GM03348 (cell line): ENCODE results near the gene IL22RA2.

Experiments used
- DNase-seq: peaks from one replicate; pipeline ENCODE4 v3.0.0; 2012; ENCODE audit warnings: low spot score

The IL22RA2 gene

DNA sequence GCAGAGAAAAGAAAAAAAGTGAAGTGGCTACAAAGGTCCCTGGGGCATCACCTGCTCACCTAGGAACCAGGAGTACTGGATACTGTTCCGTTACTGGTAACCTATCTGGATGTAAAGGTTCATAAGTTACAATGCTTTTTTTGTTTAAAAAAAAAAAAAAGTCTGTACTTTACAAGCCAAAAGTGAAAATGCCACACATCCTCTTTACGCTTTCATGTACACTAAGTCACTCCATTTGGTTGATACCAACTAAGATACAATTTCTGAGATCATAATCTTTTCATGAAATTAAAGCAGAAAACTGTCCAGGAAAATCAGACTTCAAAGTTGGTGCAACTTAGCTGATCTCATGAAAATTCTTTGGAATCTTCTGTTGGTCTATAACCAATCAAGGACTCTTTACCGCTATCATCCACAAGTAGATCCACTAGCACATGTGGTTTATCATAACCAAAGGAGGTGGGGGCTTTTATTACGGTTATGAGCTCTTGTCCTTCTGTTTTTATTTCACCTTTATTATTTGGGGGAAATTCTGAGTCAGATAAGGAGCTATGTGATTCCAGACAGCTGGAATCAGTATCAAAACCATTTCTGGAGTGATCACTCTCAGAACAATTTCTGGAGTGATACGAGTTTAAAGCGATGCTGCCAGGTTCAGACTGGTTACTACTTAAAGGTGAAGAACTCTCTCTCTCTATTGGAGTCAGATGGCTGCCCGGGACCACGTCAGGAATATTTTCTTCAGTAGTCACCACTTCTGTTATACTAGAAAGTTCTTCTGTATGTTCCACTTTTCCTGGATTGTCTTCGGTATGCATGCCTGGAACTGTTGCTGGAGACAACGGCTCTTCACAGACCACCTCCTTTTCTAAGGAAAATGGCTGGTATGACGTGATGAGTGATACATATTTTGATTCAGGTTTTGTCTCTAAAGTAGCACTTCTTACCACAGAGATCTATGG lies 24.5 kb upstream of the IL22RA2 start:
- no peak for DNase-seq

DNA sequence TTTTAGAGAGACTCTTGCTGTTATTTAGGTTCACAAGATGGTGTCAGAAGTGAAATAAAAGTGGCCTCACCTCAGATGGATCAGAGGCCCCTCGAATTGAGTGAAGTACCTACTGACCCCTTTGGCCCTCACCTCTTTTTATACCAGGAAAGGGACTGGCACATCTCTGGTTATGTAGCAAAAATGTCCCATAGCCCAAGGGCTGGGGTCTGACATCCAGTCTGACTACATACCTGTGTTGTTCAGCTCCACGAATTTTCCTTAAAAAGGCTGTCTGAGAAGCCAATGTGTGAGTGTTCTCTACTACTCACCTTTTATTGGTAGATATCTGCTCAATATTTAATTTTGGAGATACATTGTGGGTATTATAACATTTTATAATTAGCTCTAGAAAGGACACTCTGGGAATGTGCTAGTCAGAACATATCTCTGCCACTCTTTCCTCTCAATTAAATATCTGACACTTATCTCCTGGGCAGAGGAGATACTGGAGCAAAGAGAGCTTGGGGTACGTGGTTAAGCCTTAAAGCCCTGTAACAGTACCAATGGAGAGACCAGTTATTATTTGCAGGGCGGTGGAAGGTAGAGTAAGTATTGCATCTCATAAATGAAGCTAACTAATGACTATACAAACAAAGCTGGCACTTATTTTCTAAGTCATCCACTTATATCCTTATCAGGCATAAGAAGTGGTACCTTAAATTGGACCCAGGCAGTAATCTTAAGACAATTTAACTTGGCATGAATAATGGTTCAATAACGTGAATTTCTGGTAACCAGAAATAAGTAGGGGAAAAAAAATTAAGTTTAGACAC lies 20.0 kb upstream of the IL22RA2 start:
- no peak for DNase-seq

DNA sequence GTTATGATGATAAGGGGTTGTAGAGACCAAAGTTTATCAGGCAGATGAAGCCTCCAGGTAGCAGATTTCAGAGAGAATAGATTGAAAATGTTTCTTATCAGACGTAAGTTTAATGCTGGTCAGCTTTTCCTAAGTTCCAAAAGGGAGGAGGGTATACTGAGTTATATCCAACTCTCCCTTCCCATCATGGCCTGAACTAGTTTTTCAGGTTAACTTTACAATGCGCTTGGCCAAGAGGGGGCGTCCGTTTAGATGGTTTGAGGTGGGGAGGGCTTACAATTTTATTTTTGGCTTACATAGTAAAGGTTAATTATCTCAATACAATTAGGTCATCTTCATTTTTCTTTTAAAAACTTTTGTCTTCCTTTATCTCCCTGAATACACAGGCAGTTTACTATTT lies 19.4 kb upstream of the IL22RA2 start:
- no peak for DNase-seq

DNA sequence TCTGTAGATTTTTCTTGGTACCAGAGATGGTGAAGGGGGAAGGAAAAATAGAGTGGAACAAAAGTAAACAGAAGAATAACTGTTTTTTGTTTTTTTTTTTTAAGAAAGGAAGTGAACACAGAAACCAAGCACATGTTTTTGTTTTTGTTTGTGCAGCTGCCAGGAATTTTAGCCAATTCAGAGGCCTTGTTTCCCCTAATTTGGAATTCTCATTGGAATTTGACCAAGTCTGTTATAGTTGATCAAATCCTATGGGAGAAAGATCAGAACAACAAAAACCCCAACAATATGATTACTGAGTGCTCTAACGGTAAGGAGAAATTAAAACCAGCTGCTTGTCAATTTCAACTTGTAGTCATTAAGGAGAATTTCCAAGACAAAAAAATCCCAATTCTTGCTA lies 18.2 kb upstream of the IL22RA2 start:
- DNase-seq, result no peak

DNA sequence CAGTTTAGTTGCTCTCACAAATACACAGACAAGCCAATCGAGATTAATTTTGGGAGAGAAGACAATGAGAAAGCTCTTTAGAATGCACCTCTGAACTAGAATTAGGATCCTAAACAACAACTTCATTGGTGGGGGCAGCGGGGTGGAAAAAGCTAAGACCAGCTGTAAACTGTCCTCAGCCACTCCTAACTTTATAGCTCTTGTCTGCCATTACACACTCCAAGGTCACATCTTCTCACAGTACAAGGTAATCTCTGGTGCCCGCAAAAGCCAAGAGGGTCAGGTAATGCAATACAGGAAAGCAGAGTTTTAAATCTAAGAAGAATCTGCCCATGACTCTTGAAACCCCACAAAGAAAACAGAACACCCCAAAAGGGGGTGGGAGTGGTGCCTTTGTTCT lies 17.8 kb upstream of the IL22RA2 start:
- DNase-seq, result no peak

DNA sequence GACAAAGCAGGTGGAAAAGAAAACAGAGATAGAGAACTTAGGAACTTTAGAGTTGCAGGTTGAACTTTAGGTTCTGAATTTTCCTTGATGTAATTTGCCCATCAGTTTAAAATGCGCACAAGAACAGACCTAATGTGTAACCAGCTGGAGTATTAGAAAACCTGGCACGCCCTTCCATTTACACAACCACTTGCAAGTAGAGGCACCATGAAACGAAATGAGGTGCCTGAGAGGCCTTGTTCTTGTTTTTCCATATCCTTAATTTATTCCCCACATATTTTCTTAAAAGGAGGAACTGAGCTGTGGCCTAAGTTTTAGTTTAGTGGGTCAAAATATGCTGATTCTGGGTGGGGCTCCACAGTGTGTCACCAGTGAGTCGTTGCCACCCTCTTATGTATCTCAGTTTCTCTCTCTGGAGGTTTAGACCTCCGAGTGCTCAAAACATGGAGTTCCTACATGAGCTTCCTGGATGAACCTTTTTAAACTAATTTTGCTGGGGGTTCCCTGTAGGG lies 17.2 kb upstream of the IL22RA2 start:
- no peak for DNase-seq

DNA sequence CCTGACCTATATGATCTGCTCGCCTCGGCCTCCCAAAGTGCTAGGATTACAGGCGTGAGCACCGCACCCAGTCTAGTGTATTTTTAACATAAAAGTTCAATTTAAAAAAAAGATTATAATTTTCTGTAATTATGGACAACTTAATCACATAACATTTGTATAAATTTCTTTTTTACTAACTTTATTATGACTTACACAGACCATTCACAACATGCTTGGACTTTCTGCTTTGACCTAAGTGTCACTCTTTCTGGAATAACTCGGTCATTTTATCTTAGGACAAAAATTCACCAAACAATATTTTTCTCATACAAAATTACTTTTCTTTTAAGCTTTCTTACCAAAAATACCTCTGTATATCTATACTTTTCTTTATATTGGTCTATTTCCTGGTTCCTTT lies 15.4 kb upstream of the IL22RA2 start:
- no peak for DNase-seq

DNA sequence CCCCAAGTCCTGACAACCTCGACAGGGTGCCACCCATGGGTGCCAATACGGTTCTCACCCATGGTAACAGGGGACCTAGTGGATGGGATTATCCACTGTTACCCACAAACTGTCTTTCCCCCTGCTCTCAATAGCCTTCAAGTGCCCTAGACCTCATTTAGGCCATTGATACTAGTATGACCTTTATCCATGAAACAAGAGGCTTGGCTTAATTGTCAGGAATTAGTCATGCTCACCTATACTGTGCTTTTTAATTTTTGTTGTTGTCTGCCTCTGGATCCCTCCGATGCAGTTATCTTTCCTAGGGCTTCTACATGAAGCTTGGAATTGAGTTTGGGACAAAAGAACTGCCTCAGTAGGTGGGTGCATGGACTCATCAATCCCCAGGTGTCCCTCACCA lies 11.8 kb upstream of the IL22RA2 start:
- DNase-seq, result no peak

DNA sequence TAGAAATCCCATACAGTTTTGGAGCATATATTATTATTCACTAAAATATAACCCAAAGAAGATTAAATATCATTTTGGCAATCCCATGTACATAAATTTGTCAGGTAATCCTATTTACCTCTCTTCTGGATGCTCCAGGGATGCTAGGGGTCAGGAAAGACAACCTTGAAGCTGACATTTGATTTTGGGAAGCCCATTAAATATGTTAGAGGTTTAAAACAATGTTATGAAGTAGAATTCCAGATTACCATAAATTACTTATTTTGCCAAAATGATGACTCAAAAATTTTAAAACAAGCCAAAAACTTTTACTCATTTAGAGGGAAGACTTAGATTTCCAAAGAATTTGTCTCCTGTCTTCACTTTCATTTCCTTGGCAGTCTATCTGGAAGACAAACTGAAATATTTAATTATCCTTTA lies 9.2 kb upstream of the IL22RA2 start:
- no peak for DNase-seq

DNA sequence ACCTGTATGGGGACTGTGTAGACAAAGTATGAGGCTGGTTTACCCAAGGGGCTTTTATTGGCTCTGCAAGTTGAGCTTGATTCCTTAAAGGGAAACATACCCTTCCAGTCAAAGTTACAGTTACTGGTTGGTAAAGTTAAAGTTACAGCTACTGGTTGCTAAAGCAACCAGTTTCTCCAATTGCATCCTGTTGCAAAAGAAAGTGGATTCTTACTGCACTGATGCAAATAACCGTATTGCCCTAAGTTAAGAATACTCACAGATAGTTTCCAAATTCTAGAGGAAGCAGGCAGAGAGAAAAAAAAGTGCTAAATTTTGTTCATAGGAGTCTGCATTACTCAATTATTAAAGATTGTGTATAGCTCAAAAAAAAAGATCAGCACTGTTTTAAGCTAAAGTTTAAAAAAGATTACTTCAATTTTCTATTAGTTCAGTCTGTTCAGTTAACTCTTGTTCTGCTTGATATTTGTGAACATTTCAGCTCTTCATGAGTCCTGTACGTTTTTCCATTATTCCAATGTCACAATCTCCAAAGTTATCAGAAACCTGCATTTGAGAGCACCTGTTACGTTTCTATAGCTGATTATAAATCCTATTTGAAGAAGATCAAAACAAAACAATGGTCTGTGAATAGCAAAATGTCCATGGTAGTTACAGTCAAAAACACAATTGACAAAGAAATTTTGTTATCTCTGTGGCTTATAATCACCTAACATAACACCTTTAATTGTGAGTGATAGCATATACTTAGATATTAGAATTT lies 8.6 kb upstream of the IL22RA2 start:
- no peak for DNase-seq

DNA sequence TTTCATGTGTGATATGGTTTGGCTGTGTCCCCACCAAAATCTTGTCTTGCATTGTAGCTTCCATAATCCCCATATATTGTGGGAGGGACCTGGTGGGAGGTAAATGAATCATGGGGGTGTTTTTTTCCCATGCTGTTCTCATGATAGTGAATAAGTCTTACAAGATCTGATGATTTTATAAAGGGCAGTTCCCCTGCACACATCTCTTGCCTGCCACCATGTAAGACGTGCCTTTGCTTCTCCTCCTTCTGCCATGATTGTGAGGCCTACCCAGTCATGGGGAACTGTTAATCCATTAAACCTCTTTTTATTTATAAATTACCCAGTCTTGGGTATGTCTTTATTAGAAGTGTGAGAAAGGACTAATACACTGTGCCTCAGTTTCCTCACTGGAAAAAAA lies 4.2 kb upstream of the IL22RA2 start:
- no peak for DNase-seq

DNA sequence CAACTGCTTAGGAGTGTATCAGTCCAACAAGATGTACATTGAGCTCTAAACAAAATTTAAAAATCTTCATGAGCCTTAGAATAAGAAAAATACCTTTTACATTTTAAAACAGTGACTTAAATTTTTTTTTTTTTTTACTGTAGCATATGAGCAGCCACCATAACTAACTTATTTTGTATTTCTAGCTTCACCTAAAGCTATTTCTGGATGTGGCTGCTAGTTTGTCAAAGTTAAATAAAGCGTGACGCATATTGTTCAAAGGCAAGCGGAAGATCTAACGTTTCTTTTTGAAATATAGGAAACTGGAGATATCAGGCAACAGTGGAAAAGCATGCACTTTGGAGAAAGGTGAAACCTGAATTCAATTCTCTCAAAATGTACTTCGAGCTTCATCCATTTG lies 3.3 kb upstream of the IL22RA2 start:
- no peak for DNase-seq

DNA sequence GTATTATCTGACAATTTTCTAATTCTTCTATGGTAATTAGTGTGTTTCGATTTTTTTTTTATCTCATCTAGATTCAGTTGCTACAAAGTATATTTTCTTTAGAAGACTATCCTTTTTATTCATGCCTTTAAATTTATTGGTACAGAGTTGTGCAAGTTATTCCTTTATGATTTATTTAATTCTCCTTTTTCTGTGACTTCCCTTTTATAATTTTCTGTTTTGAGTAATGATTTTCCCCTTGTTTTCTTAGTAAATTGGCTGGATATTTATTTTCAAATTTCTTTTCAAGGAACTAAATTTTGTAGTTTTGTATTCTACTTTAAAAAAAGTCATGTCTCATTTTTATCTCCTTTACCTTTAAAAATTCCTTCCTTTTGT lies 2.4 kb upstream of the IL22RA2 start:
- DNase-seq, result no peak

DNA sequence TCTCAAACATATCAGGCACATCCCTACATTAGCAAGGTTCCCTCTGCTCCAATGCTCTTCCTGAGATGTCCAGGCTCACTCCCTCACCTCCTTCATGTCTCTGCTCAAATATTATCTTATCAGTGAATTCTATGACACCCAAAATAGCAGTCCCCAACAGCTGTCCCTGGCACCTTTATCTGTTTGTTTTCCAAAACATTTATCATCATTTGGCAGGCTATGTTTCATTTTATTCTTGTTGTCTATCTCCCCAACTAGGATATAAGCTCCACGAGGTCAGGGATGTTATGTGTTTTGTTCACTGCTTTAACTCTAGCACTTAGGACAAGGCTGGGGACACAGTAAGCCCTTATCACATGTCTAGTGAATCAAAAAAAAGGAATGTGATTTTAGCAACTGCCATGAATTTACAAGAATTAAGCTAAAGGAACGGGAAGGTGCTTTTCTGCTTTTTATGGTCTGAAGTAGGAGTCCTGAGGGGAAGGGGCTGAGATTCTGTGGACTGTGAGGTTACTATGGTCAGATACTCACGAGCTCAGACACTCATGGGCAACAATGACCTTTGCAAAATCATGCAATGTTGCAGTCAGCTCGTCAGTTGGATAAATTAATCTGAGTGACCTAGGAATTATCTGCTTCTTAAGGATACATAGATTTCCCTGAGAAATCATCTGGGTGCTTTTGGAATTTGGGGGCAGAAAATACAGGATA lies 1.9 kb upstream of the IL22RA2 start:
- DNase-seq, result no peak

DNA sequence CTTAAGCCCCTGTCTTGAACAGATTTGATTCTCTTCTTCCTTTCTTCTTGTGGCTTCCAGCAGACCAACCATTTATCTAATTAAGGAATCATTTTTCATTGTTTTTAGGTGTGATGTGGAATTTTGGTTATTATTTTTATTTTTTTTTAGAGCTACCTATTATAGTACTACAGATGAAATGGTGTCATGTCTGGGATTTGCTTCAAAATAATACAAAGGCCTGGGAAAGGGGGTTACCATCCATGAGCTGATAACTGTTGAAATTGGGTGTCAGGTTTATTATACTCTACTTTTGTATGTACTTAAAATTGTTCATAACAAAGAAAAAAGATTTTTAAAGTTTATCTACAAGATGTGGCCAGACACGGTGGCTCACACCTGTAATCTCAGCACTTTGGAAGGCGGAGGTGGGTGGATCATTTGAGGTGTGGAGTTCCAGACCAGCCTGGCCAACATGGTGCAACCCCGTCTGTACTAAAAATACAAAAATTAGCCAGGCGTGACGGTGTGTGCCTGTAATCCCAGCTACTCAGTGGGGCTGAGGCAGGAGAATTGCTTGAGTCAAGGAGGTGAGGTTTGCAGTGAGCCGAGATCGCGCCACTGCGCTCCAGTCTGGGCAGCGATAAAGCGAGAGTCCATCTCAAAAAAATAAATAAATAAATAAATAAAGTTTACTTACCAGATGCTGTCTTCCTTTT lies 561 bp downstream of the IL22RA2 start:
- no peak for DNase-seq

DNA sequence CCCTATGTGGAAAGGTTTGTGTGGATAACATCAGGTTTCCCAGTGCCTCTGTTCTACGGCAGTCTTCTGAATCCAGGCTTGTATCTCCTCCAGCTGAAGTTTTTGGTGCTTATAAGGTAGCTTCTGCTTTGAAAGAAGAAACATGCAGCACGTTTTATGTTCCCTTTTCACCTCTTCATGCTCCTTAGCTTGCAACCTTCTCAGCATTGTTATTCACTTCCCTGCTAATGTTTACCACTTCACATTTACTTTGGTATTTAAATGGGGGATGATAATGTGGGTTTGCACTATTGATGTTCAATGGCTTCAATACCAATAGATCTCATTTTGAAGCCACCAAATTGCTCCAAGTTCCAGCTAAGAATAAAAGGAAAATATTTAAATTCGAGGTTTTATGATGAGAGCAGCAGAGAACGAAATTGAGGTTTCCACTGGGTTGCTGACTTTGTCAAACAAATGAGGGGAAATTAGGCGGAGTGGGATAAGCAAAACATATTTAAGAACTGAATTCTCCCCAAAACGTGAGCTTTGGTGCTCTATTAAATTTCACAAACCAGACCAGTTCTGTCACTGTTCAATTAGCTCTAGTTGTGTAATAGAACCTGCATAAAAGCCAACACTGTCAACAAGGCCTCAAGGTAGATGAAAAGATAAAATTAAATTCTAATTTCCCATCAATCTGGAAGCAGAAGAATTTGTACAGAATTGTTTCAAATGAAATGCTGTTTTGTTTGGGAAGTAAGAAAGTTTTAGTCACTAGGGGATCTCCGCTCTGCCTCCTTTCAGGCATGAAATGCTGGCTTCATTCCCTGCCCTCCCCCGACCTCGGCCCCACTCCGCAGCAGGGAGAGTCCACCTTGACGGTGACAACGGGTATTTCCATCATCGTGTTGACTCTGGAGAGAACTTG lies 1.4 kb downstream of the IL22RA2 start:
- DNase-seq, result no peak

DNA sequence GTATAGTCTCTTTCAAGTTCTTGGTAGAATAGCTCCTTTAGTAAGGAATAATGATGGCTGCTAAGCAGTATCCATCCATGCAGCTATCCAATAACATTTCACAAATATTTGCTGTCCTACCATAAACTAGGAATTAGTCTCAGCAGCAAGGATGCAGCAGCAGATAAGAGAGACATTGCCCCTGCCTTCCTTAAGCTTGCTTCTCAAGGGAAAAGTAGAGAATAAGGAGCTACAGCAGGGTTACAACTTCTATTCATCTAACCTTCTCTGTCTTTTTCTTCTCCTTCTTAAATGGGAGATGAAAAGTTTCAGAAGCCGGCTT lies 2.4 kb downstream of the IL22RA2 start:
- DNase-seq, result no peak

DNA sequence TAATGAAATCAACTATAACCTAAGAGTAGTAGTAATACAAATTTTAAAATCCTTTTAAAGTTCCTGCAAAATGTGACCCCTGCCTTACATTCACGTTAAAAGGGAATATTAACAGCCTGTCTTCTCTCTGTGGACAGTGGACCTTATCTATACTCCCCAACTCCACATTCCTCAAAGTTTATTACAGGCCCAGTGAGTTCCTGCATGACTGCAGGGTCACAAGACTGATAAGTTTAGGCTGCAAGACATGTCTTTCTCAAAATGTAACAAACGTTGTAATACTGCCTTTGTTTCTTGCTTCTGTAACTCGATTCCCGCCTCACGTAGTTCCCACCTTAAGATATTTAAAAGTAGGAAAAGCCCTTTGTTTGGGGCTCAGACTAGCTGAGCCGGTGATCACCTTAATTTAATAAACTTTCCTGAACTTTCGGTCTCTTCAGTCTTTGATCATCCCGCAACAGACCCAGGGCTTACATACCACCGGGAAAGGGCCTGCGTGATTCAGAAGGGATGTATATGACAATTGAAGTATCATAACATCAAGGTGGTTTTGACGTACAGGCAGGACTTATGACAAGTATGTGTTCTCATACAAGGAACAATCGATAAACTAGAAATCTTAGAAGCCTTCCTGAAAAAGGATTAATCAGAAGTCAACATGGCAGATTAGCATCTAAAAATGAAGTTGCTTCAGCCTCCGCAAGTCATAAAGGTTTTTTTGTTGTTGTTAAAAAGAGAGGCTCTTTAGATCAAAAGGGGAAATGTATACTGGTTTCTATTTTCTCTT lies 3.0 kb downstream of the IL22RA2 start:
- no peak for DNase-seq

DNA sequence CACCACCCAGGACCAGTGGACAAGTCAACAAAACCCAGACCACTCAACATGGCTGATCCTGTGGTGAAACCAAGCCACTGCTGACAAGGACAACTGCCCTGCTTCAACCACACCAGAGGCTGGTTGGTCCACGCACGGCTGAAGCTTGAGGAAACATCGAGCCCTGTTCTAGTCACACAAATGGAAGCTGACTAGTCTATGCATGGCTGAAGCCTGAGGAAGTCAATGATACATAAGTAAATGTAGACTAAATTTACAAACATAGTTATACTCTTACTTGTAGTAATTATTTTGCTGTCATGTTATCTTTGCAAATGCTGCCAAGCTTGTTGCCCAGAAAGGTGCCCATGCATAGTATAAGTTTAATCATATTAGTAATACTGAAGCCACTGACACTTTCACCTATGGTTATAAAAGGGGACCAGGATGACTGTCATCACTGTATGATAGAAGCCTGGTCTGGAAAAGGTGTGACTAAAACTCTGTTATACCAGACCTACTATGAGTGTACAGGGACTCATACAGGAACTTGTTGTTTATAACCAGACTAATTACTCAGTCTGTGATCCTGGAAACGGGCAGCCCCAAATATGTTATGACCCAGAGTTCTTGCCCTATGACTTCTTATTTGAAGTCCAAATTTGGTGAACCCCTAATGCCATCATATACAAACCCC lies 5.6 kb downstream of the IL22RA2 start:
- DNase-seq, result no peak
